Hematopoietic multipotent progenitor cell (in vitro differentiated cells): ENCODE data around the gene TRAP1. TPM values are rescaled to one million over a fixed set of nuclear protein-coding genes. Genes with fewer than 3 reads are reported as not detected.
A peak's percentile ranks its signal among the peaks of the same experiment; 100 is the strongest.

Experiments
- DNase-seq, 3 donors: peaks; one replicate each; pipeline ENCODE4 v3.0.0-alpha.2; 2011 to 2015; ENCODE audit warnings: low read depth in 2 of 3, low spot score in 2 of 3
- total RNA-seq: library from RNA; depleted of rRNA; stranded (reverse); fragments of >200 nt; gene quantifications from one replicate; pipeline ENCODE4 v1.2.3, GENCODE V29; 2012

The TRAP1 gene
- total RNA-seq, 1 donor: 77.6 TPM

DNA sequence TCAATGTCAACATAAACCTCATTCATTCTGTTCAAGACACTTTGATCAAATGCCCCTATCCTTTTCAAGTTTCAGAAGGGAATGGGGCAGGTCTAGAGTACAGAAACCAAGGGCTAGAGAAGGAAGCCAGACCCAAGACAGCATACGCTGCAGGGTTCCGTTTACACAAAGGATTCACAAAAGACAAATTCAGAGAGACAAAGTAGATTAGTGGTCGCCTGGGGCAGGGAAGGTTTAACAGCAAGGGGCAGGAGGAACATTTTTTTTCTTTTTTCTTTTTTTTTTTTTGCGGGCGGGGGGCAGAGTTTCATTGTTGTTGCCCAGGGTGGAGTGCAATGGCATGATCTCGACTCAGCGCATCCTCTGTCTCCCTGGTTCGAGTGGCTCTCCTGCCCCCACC lies 19.9 kb upstream of the TRAP1 start:
- no peak for DNase-seq

DNA sequence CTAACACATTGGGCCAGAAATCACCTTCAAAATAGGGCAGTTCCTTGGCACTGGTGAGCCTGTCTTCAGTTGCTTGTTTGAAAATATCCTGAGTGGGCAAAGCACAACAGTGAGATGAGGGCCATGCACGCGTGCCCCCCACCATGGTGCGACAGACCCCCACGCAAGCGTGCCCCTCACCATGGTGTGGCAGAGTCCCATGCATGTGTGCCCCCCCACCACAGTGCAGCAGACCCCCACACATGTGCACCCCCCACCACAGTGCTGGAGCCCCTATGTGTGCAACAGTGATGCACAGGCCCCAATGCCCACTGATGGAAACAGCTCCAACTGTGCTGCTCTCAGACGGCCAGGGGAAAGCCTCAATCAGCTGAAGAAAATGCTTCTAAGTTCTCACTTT lies 18.8 kb upstream of the TRAP1 start:
- no peak for DNase-seq

- no peak for DNase-seq
These were observed 18.2 kb upstream of the TRAP1 start for GRCh38 chr16:3735541-3735940.

DNA sequence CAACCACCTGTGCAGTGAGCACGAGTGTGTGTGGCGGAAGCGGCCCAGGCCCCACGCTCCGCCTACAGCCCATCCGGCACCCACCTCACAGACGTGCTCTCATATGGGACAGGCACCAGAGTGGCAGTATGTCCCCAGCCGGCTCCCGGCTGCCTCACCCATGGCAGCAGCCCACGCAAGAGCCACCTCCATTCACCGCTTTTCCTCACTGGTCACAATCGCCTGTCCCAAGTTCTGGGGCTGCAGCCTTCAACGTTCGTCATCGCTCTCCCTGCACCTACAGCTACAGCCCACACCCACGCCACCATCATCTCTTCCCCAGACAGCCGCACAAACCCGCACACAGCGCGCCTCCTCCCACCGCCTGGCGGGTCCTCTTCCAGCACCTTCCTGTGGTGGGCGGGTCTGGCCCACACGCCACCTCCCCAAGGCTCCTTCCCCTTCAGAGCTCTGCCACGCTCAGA lies 17.5 kb upstream of the TRAP1 start:
- DNase-seq: no peak

- DNase-seq: no peak
These were observed 16.9 kb upstream of the TRAP1 start for GRCh38 chr16:3734084-3734757.

DNA sequence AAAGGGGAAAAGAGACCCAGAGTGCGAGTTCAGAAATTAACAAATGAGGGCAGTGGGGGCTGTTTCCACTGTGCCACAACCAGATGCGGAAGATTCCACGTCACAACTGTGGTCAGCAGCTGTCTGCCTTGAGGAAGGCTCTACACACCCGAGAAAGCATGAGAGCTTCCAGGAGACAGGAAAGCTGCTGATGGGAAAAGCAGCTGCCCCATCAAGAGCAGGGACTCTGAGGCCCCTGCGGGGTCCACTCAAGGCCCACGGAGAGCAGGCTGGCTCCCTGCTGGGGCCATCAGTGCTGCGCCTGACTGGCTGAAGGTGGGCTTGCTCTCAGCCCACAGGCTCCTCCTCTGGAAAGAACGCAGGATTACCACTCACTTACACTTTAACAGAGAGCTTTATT lies 14.8 kb upstream of the TRAP1 start:
- DNase-seq: no peak

DNA sequence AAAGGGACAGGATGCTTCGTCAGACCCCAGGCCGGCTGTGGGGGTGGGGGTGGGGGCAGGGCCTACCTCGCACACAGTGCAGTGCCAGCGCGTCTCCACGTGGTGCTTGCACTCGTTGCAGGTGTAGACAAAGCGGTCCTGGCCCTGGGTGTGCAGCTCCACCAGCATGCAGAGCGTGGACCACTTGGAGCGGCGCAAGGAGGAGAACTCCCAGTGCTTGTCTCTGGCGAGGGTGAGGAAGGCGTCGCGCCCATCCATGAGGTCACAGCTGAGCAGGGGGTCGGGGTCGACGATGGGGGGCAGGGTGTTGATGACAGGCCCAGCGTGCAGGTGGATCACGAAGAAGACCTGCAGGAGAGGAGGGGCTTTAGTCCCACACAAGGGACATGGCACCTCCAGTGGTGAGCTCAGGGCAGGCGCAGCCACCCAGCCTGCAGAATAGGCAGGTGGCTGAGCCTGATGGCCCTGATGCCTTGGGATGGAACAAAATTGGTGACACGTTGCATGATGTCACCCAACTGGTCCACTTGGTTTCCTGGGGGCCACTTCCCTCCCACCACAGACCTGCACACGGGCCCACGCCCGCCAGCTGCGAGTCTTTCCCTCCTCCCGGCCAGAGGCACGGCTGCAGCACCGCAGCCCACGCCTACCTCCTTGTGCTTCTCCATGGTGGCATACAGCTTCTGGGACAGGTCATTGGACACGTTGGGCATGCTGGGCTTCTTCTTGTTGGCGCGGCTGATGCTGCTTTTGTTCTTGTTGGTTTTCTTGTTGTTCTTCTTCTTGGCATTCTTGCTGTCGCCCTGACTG lies 14.0 kb upstream of the TRAP1 start:
- DNase-seq: no peak

GRCh38 chr16:3730161-3731125 lies 13.1 kb upstream of the TRAP1 start:
- no peak for DNase-seq

- no peak for DNase-seq
These were observed 12.1 kb upstream of the TRAP1 start for GRCh38 chr16:3729161-3730112.

GRCh38 chr16:3728424-3729160 lies 11.3 kb upstream of the TRAP1 start:
- no peak for DNase-seq

GRCh38 chr16:3727806-3728381 lies 10.6 kb upstream of the TRAP1 start:
- DNase-seq: no peak

DNA sequence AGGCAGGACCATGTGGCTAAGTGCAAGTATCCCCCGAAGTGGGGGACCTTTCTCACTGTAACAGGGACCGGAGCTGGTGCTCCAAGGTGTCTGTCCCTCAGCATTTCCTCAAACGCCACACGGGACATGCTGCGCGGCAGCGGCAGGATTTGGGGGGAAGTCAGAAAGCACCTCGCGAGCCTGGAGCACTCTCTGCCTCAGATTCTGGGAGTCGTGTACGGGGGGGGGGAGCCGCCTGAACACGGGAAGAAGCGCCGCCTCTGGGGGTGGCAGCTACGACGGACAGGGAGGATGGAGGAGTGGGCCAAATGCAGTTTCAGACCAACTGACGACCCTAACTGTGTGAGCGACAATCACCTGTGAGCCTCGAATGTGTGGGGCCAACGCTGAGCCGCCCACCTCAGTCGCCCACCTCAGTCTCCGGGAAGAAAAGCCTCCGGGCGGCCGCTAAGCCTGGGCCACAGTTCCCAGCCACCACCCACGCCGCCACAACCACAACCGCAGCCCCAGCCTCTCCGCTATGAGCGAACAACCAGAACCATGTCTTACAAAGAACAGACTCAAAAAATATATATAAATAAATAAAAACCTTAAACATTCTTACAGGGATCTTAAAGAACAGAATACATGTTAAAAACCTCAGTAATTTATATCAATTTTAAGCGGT lies 8.8 kb upstream of the TRAP1 start:
- DNase-seq: no peak

GRCh38 chr16:3725276-3725675 lies 8.0 kb upstream of the TRAP1 start:
- no peak for DNase-seq

DNA sequence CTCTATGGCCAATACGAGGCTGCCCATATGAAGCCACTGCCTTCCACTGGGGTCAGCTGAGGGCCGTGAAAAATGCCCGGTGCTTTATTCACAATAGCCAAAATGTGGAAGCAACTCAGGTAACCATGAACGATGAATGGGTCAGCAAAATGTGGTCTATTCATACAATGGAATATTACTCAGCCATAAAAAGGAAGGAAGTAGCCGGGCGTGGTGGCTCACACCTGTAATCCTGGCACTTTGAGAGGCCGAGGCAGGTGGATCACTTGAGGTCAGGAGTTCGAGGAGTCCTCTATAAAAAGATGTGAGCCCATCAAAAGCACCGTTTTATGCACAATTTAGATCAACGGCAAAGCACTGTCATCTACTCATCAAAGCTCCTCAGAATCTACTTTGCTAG lies 5.2 kb upstream of the TRAP1 start:
- no peak for DNase-seq

DNA sequence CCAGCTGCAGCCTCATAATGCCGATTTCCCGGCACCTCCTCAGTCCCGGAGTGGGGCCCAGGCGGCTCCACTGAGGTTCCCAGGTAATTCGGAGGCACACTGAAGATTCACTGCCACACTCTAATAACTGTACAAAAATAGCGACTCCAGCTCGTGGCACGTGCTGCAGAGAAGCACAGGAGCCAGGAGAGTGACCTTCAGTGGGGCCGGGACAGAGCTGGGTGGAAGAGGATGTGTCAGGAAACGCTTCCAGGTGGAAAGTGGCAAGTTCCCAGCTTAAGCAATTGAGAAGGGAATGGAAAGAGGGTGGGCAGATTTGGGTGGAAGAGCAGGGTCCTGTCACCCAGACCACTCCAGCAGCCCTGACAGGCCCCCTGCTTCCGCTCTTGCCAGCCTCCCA lies 3.1 kb upstream of the TRAP1 start:
- no peak for DNase-seq

- DNase-seq: no peak
These were observed 1.3 kb upstream of the TRAP1 start for GRCh38 chr16:3718628-3719027.

DNA sequence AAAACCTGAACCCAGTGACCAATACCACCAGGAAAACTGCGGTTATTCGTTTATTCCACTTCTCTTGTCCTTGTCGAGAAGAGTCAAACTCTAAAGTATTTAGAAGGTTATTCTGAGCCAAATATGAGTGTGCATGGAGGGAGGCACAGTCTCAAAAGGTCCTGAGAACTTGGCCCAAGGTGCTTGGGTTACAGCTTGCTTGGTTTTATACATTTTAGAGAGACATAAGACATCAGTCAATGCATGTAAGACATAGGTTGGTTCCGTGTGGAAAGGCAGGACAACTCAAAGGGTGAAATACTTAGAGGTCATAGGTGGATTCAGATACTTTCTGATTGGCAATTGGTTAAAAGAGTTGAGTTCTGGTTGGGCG lies 681 bp upstream of the TRAP1 start:
- DNase-seq: no peak

- peak; percentile 4 to 33 (median 11) for DNase-seq
These were observed 491 bp downstream of the TRAP1 start for GRCh38 chr16:3716831-3717234.
